Tibial nerve (tissue), 4 donors: ENCODE measurements around the gene UNC50. TPM values are rescaled to one million over a fixed set of nuclear protein-coding genes. Genes with fewer than 3 reads are reported as not detected.

ENCODE experiments used
- DNase-seq, 2 donors: peaks; one replicate each; pipeline ENCODE4 v3.0.0-alpha.2; 2019; ENCODE audit warnings: low spot score in 2 of 2
- H3K27ac ChIP-seq, 4 donors: fragments of 200-600 bp; sonication (generic) in 3 of 4; one replicate each; pipeline ENCODE4 v1.5.1; 2017 to 2019; ENCODE audit warnings: mild to moderate bottlenecking in 1 of 4
- H3K27me3 ChIP-seq, 2 donors: fragments of 200-600 bp; sonication (generic) in 1 of 2; one replicate each; pipeline versions ENCODE4 v1.5.1 to v1.6.0; 2017 to 2019
- H3K36me3 ChIP-seq, 3 donors: fragments of 200-600 bp; sonication (generic); one replicate each; pipeline ENCODE4 v1.5.1; 2018 to 2019
- H3K4me1 ChIP-seq, 4 donors: fragments of 200-600 bp; sonication (generic) in 3 of 4; one replicate each; pipeline ENCODE4 v1.5.1; 2017 to 2019
- H3K4me3 ChIP-seq, 4 donors: fragments of 200-600 bp; sonication (generic) in 3 of 4; one replicate each; pipeline ENCODE4 v1.5.1; 2017 to 2019; ENCODE audit warnings: mild to moderate bottlenecking in 1 of 4, moderate library complexity in 1 of 4
- H3K9me3 ChIP-seq, 4 donors: fragments of 200-600 bp; sonication (generic) in 3 of 4; one replicate each; pipeline ENCODE4 v1.5.1; 2017 to 2019
- EP300 ChIP-seq, 2 donors: sonication (generic); formaldehyde crosslinking; IDR thresholded peaks; one replicate each; pipeline ENCODE4 v1.6.1; 2017; ENCODE audit warnings: antibody characterized with exemption in 2 of 2, mild to moderate bottlenecking in 1 of 2
- POLR2A ChIP-seq, 2 donors: fragments of 450-650 bp; IDR thresholded peaks; one replicate each; pipeline ENCODE4 v1.6.1; 2017; ENCODE audit warnings: antibody characterized with exemption in 2 of 2, mild to moderate bottlenecking in 2 of 2, moderate library complexity in 2 of 2
- whole genome bisulfite sequencing, 2 donors: methylation state at CpG; one replicate each; pipeline ENCODE4 v1.1.5; 2018; 5-methylcytosine and 5-hydroxymethylcytosine counted together
- total RNA-seq, 4 donors: library from RNA; depleted of rRNA; stranded (reverse); fragments of >200 nt; gene quantifications; one replicate each; pipeline ENCODE4 v1.1.0, GENCODE V29; 2016
- TF ChIP-seq, protein P1 (sequence below), 5 experiments: fragments of 200-600 bp in 3 of 5; fragments of 450-650 bp in 2 of 5; sonication (generic) in 3 of 5; IDR thresholded peaks; one replicate each; pipeline ENCODE4 v1.5.1; 2016 to 2019; ENCODE audit warnings: antibody characterized with exemption in 5 of 5, mild to moderate bottlenecking in 3 of 5, moderate library complexity in 2 of 5

UNC50 gene
- total RNA-seq, 4 donors from 2014 or later, result 45.3 to 64.9 (median 56.7) TPM

DNA sequence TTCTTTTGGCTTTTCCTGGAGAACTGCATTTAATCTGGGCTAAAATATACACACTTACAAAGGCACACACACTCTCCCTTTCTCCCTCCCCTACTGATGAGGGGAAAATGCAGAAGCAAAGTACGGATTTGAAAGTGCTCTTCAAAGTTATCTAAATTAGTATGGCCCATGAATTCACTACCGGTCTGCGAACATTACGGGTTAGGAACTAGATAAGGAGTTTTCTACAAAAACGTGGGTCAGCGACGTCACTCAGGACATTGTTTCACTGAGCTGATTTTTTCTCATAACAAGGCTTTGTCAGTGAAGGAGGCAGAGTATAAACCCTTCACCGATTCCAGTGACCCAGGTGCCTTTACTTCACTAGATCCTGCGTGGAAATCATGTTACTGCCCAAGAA is 47.4 kb upstream of the UNC50 start:
- Histone ChIP-seq H3K4me1 (peaks cover 0 to 5% (median 0%) of the 10 kb centered on the region in 4 donors), H3K9me3 (no peaks in the 10 kb centered on the region), H3K27me3 (no peaks in the 10 kb centered on the region), H3K36me3 (peaks cover 0 to 81% (median 0%) of the 10 kb centered on the region in 3 donors), H3K27ac (no peak overlapping the region), H3K4me3 (no peak overlapping the region)
- DNase-seq, result no peak
- 89 to 93% methylated on average over 9 of the region's 9 CpGs for WGBS, 2 donors
- TF ChIP-seq POLR2A (IDR thresholded peaks at IDR 0.05) (no peak), EP300 (IDR thresholded peaks at IDR 0.05) (no peak)
- TF ChIP-seq, protein P1, sequence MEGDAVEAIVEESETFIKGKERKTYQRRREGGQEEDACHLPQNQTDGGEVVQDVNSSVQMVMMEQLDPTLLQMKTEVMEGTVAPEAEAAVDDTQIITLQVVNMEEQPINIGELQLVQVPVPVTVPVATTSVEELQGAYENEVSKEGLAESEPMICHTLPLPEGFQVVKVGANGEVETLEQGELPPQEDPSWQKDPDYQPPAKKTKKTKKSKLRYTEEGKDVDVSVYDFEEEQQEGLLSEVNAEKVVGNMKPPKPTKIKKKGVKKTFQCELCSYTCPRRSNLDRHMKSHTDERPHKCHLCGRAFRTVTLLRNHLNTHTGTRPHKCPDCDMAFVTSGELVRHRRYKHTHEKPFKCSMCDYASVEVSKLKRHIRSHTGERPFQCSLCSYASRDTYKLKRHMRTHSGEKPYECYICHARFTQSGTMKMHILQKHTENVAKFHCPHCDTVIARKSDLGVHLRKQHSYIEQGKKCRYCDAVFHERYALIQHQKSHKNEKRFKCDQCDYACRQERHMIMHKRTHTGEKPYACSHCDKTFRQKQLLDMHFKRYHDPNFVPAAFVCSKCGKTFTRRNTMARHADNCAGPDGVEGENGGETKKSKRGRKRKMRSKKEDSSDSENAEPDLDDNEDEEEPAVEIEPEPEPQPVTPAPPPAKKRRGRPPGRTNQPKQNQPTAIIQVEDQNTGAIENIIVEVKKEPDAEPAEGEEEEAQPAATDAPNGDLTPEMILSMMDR (IDR thresholded peaks at IDR 0.05), result no peak

DNA sequence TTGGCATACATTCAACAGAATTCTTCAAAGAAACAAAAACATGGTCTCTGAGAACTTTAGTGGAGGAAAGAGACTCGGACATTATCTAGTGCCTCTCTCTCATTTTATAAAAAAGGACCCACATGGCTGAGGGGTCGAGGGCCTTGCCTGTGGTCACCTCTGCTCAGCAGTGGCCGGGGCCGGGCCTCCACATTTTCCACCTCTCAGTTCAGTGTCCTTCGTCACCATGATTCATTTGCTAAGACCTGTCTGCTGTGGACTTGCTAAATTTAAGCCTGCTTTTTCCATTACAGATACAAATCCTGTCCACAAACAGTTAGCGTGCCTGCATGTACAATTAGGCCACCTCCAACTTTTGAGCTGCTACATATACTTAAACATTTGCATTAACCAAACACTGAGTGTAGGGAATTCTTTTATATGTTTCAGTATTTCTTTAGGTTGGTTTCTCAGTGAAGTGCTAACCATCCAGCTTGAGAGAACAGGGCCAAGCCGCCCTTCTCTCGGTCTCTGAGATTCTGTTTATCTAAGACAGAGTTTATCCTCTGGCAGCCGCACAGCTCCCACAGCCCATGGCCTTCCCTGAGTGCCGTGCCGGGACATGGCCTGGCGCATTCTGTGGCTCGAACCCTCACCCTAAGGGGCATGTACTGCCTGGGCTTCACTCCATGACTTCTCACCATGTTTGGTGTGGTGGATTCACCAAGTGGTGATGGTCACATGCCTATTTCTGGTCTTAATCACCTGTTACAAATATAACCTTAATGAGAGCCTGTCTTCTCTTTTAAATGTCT is 46.3 kb upstream of the UNC50 start:
- TF ChIP-seq EP300 (IDR thresholded peaks at IDR 0.05), result no peak
- TF ChIP-seq, protein P1 (IDR thresholded peaks at IDR 0.05), result no peak
- TF ChIP-seq POLR2A (IDR thresholded peaks at IDR 0.05), result no peak
- peaks cover 0 to 85% (median 0%) of the 10 kb centered on the region in 3 donors for H3K36me3 ChIP-seq

DNA sequence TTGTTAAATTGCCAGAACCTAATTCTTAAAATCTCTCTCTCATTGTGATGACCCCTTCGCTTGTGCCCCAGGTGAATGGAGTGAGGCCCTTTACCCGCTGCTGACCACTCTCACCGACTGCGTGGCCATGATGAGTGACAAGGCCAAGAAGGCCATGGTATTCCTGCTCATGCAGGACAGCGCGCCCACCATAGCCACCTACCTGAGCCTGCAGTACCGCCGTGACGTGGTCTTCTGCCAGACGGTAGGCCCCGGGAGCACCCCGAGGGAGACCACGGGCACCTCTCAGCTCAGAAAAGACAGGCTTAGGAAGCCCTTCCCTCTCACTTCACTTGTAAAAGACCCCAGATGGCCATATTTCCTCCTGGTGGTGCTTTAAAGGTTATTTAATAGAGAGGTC is 45.0 kb upstream of the UNC50 start:
- no peak overlapping the region for H3K4me3 ChIP-seq
- no peak for TF ChIP-seq EP300 (IDR thresholded peaks at IDR 0.05)
- no peak for TF ChIP-seq POLR2A (IDR thresholded peaks at IDR 0.05)
- TF ChIP-seq, protein P1 (IDR thresholded peaks at IDR 0.05), result no peak
- peaks cover 0 to 85% (median 0%) of the 10 kb centered on the region in 3 donors for H3K36me3 ChIP-seq
- WGBS, 2 donors, result 91 to 95% methylated on average over 8 to 13 of the region's 13 CpGs
- no peaks in the 10 kb centered on the region for H3K9me3 ChIP-seq
- no peaks in the 10 kb centered on the region for H3K27me3 ChIP-seq
- peaks cover 0 to 5% (median 0%) of the 10 kb centered on the region in 4 donors for H3K4me1 ChIP-seq
- DNase-seq, result no peak
- H3K27ac ChIP-seq, result no peak overlapping the region

More for the DNA sequence above, 46.3 kb upstream of the UNC50 start:
- Histone ChIP-seq H3K4me1 (peaks cover 0 to 5% (median 0%) of the 10 kb centered on the region in 4 donors), H3K27me3 (no peaks in the 10 kb centered on the region), H3K4me3 (no peak overlapping the region), H3K27ac (peak overlapping the region in 1 of 4 donors; percentile 67), H3K9me3 (no peaks in the 10 kb centered on the region)
- DNase-seq, result no peak
- WGBS, 2 donors, result 68 to 79% methylated on average over 13 of the region's 13 CpGs

DNA sequence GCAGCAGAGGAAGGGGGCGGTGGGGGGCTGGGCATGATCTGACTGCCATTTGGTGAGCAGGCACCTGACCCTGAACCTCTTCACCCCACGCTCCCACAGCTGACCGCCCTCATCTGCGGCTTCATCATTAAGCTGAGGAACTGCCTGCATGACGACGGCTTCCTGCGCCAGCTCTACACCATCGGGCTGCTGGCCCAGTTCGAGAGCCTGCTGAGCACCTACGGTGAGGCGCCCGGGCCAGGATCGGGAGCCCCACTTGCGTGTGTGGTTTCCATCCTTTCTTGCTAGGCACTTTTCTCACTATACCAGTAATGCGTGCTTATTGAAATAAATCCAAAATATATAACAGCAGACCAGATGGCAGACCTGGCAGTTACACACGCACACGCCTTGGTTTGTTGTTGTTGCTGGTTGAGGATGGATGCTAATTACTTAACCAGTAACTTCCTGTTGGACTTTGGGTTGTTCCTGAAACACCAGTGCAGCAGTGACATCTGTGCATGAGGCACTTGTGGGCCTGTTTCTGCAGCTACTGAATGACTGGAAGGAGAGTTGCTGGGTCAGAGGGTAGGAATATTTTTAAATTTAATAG is 43.8 kb upstream of the UNC50 start:
- Histone ChIP-seq H3K27ac (no peak overlapping the region), H3K27me3 (no peaks in the 10 kb centered on the region), H3K36me3 (peaks cover 0 to 87% (median 0%) of the 10 kb centered on the region in 3 donors), H3K4me1 (peaks cover 0 to 5% (median 0%) of the 10 kb centered on the region in 4 donors), H3K9me3 (no peaks in the 10 kb centered on the region), H3K4me3 (no peak overlapping the region)
- TF ChIP-seq EP300 (IDR thresholded peaks at IDR 0.05), result no peak
- TF ChIP-seq, protein P1 (IDR thresholded peaks at IDR 0.05), result no peak
- no peak for TF ChIP-seq POLR2A (IDR thresholded peaks at IDR 0.05)
- 86 to 88% methylated on average over 14 to 16 of the region's 17 CpGs for WGBS, 2 donors
- no peak for DNase-seq
